Camera-type eye (tissue), 1 donor: ENCODE results near the gene NUP93. TPM values are rescaled to one million over a fixed set of nuclear protein-coding genes. Genes with fewer than 3 reads are reported as not detected.

ENCODE experiments used
- total RNA-seq: library from RNA; depleted of rRNA; stranded (reverse); fragments of >200 nt; gene quantifications from one replicate; pipeline ENCODE4 v1.2.3, GENCODE V29; 2014

NUP93 gene
- total RNA-seq: 81.0 TPM

DNA sequence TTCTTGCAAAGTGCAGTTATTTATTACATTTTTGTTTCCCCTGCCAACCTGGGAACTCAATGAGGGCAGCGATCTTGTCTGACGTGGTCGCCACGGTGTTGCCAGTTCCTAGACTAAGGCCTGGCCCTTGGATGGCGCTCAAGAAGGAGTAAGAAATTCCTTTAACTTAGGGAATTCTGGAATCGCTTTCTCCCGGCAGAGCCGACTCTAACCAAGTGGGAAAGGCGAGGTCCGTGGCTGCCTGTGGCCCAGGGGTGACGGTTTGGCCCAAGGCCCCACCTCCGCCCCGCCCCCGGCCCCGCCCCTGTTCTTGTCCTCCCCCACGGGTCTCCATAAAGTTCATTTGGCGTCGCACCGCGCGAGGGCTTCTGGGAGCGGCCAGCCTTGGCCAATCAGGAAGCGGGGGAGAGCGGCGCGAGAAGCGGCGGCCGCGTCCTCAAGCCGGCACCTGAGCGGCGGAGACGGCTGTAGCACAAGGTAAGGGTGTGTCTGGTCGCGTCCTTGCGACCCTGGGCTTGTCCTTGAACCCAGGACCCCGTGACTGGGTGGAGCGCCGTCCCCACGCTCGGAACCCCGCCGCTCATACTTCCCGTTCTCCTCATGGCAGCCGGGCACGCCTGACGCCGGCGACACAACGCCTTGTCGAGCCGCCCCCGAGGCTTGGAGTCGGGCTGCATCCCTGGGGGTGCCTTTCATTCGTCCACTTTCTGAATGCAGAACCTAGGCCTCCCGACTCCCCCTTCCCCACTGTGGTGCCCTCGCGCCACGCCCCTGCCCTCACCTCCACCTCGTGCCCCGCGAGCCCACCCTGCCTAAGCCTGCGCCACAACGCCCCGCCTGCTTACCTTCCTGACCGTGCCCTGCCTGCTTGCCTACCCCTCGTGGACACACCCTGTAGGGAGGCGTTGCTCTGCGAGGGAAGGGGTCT lies at the start of gene NUP93:
TSS of gene NUP93 (plus strand) at position 395 of the 928 bp plus-strand sequence. CDS start 18,119 bp downstream, outside the sequence.

DNA sequence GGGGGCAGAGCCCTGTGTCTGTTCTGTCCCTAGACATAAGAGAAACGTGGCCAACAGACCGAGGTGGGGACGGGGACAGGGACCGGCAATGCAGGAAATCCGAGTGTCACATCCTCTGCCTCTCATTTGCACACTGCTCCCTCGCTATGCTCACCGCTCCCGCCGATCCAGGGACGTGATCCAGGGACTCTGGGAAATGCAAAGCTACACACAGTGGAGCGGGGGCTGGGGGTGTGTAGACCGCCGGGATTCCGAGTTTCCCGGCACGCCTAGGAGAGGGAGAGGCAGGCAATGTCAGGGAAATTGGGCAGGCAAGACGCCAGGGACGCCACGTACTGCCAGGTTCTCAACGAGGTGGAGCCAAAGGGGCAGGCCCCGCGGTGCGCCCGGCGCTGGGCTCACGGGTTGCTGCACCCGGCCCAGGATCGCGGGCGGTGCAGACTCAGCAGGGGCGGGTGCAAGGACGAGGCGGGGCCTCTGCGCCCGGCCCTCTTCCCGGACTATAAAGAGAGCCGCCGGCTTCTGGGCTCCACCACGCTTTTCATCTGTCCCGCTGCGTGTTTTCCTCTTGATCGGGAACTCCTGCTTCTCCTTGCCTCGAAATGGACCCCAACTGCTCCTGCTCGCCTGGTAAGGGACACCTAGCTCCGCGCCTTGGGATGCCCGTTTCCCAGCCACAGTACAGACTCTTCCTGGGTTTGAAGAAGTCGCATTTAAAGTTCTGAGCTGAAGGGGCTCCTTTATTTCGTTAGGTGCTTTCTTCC lies 47.8 kb upstream of the NUP93 start, which contains the start of gene MT1X:
TSS of gene MT1X (plus strand) at position 532 of the 764 bp plus-strand sequence. CDS start at position 603, 71 bp downstream.

DNA sequence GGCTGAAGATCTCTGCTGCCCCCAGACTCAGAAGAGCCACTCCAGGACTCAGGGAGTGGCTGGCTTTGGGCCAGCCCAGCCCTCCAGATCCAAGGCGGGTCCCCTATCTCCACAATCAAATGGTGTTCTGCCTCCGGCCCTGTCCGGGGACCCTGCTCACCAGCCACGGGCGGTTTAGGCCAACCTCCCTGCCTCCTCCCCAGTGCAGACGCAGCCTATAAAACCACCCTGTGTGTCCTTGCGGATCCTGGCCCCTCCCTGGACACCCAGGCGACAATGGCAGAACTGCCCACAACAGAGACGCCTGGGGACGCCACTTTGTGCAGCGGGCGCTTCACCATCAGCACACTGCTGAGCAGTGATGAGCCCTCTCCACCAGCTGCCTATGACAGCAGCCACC lies 135.0 kb downstream of the NUP93 start, which contains the start of gene SLC12A3:
TSS of gene SLC12A3 (plus strand) at position 248 of the 400 bp plus-strand sequence. CDS start at position 277, 29 bp downstream.

Other genes with a start within 250 kb of the NUP93 start
- gene BBS2, start 210.1 kb upstream of the NUP93 start, total RNA-seq: 97.5 TPM
- not detected for gene MT4, start 165.1 kb upstream of the NUP93 start, total RNA-seq
- gene MT3, start 140.6 kb upstream of the NUP93 start, total RNA-seq: not detected
- 2.6 TPM for gene MT2A, start 121.5 kb upstream of the NUP93 start, total RNA-seq
- gene MT1E, start 104.3 kb upstream of the NUP93 start, total RNA-seq: 3.1 TPM
- not detected for gene MT1M, start 97.5 kb upstream of the NUP93 start, total RNA-seq
- not detected for gene MT1A, start 91.5 kb upstream of the NUP93 start, total RNA-seq
- gene MT1B, start 78.2 kb upstream of the NUP93 start, total RNA-seq: not detected
- gene MT1F, start 72.2 kb upstream of the NUP93 start, total RNA-seq: 0.77 TPM
- gene MT1G, start 62.1 kb upstream of the NUP93 start, total RNA-seq: not detected
- not detected for gene MT1H, start 60.3 kb upstream of the NUP93 start, total RNA-seq
- gene MT1X, start 47.7 kb upstream of the NUP93 start, total RNA-seq: 28.3 TPM
- gene SLC12A3, start 135.1 kb downstream of the NUP93 start, total RNA-seq: not detected
- gene HERPUD1, start 202.0 kb downstream of the NUP93 start, total RNA-seq: 119 TPM
- 1.8 TPM for gene CETP, start 231.8 kb downstream of the NUP93 start, total RNA-seq